Measurements from ENCODE around the gene C8A. TPM values are rescaled to one million over a fixed set of nuclear protein-coding genes. Genes with fewer than 3 reads are reported as not detected.

C8A gene
- total and polyA plus RNA-seq, 3 donors from 2014 or later = not detected

DNA sequence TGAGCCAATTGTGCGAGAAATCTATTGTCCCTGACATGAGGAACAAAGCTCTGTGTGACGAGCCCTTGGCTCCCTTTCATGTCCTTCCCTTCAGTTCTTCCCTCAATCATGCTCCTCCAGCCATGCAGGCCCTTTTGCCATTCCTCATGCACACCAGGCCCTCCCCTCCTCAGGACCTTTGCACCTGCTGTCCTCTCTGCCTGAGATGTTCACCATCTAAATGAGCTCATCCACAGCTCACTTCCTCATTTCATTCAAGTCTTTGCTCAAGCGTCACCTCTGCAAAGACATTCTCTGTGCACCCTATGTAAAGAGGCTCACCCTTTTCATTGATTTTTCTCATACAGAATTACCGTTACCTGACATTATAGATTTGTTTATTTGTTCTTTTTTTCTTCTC lies 67.5 kb downstream of the C8A start:
- Histone ChIP-seq H3K9me3 (no peaks in the 10 kb centered on the region), H3K27me3 (no peaks in the 10 kb centered on the region), H3K27ac (no peak overlapping the region), H3K4me1 (no peaks in the 10 kb centered on the region), H3K4me3 (no peak overlapping the region), H3K36me3 (ENCODE audit: low read depth, missing control alignments) (no peaks in the 10 kb centered on the region)
- no peak for DNase-seq
- no peak for TF ChIP-seq CTCF (IDR thresholded peaks at IDR 0.05)
- 83 to 91% methylated on average over 4 of the region's 4 CpGs for WGBS, 2 donors
- intact Hi-C loops (cut with DNase I; ENCODE audit: low total_unique reads) = no loop called here

DNA sequence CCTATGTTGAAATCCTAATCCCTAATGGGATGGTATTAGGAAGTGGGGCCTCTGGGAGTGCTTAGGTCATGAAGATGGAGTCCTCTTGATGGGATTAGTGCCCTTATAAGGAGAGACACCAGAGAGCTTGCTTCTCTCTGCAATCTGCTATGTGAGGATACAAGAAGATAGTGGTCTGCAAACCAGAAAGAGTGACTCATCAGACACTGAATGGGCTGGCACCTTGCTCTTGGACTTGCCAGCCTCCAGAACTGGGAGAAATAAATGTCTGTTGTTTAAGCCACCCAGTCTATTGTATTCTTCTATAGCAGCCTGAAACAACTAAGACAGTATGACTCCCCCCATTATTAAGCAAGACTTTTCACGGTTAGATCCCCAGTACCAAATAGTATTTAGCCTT lies 67.9 kb downstream of the C8A start:
- Histone ChIP-seq H3K4me1 (no peaks in the 10 kb centered on the region), H3K4me3 (no peak overlapping the region), H3K36me3 (ENCODE audit: low read depth, missing control alignments) (no peaks in the 10 kb centered on the region), H3K27ac (no peak overlapping the region), H3K9me3 (no peaks in the 10 kb centered on the region), H3K27me3 (no peaks in the 10 kb centered on the region)
- 86 to 89% methylated on average over 1 of the region's 1 CpG for WGBS, 2 donors
- TF ChIP-seq CTCF (IDR thresholded peaks at IDR 0.05) (no peak), POLR2A (IDR thresholded peaks at IDR 0.05) (no peak)
- intact Hi-C loops (cut with DNase I; ENCODE audit: low total_unique reads) = no loop called here
- DNase-seq = no peak

DNA sequence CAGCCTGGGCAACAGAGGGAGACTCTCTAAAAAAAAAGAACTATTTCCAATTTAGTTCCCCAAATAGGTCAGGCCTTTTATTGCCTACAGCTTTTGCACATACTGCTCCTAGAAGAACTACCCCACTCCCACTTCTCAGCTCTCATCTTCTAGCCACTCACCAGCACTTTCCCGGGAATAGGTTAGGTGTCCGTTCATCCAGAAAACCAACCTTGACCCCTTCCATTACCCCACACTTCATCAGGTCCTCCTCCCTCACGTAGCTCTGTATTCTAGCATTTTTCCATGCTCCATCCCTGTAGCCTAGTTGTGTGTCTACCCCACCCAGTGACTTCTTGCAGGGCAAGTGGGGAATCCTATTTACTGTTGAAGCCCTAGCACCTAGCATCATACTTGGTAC lies 68.6 kb downstream of the C8A start:
- H3K4me3 ChIP-seq = no peak overlapping the region
- no peak for DNase-seq
- H3K9me3 ChIP-seq = no peaks in the 10 kb centered on the region
- H3K27me3 ChIP-seq = no peaks in the 10 kb centered on the region
- H3K4me1 ChIP-seq = no peaks in the 10 kb centered on the region
- H3K36me3 ChIP-seq (ENCODE audit: low read depth, missing control alignments) = no peaks in the 10 kb centered on the region
- TF ChIP-seq CTCF (IDR thresholded peaks at IDR 0.05) (no peak), POLR2A (IDR thresholded peaks at IDR 0.05) (no peak)
- WGBS, 2 donors = 32 to 55% methylated on average over 3 of the region's 3 CpGs
- intact Hi-C loops (cut with DNase I; ENCODE audit: low total_unique reads) = no loop called here
- no peak overlapping the region for H3K27ac ChIP-seq

GRCh38 chr1:56924116-56924515 lies 69.5 kb downstream of the C8A start:
- TF ChIP-seq POLR2A (IDR thresholded peaks at IDR 0.05) (no peak), CTCF (IDR thresholded peaks at IDR 0.05) (no peak)
- Histone ChIP-seq H3K27me3 (no peaks in the 10 kb centered on the region), H3K9me3 (no peaks in the 10 kb centered on the region), H3K4me3 (no peak overlapping the region), H3K36me3 (ENCODE audit: low read depth, missing control alignments) (no peaks in the 10 kb centered on the region), H3K4me1 (no peaks in the 10 kb centered on the region), H3K27ac (no peak overlapping the region)
- no peak for DNase-seq
- intact Hi-C loops (cut with DNase I; ENCODE audit: low total_unique reads) = no loop called here
- 90 to 96% methylated on average over 5 of the region's 5 CpGs for WGBS, 2 donors

GRCh38 chr1:56925193-56925592 lies 70.6 kb downstream of the C8A start:
- intact Hi-C loops (cut with DNase I; ENCODE audit: low total_unique reads) = no loop called here

More at GRCh38 chr1:56925193-56925592, 70.6 kb downstream of the C8A start:
- Histone ChIP-seq H3K9me3 (no peaks in the 10 kb centered on the region), H3K27ac (no peak overlapping the region), H3K27me3 (no peaks in the 10 kb centered on the region), H3K36me3 (ENCODE audit: low read depth, missing control alignments) (no peaks in the 10 kb centered on the region), H3K4me3 (no peak overlapping the region), H3K4me1 (no peaks in the 10 kb centered on the region)
- DNase-seq = no peak
- no peak for TF ChIP-seq POLR2A (IDR thresholded peaks at IDR 0.05)
- no peak for TF ChIP-seq CTCF (IDR thresholded peaks at IDR 0.05)
